Activated naive CD8-positive, alpha-beta T cell treated with anti-CD3 and anti-CD28 coated beads, Interleukin-2, amount 10 ng/mL, durations not matched to agents 7 days and 5 days (primary cell): ENCODE measurements around the gene PRPF8. TPM values are rescaled to one million over a fixed set of nuclear protein-coding genes. Genes with fewer than 3 reads are reported as not detected.
"Not testable (repeated sequence)": the region's sequence is repeated elsewhere in the genome, so short reads cannot be mapped to it uniquely, and the experiment has no call there.

Source experiments
- ATAC-seq: fragments of 150-1000 bp; cut with Tn5 transposase; one replicate; pipeline ENCODE4 v1.10.0; 2021; ENCODE audit warnings: low read depth, moderate library complexity
- POLR2A ChIA-PET: fragments of 350-600 bp; sonication (Branson Sonifier 250); formaldehyde crosslinking; loops from one replicate; lab custom pipeline; 2021; ENCODE audit warnings: antibody characterized with exemption; lab: Charles Lee
- DNase-seq: peaks from one replicate; pipeline ENCODE4 v3.0.0; 2021
- H3K27ac Mint-ChIP-seq: one replicate; pipeline ENCODE4 v1.8.0; 2022; ENCODE audit warnings: mild to moderate bottlenecking, mixed read lengths
- H3K27me3 Mint-ChIP-seq: one replicate; pipeline ENCODE4 v1.8.0; 2022; ENCODE audit warnings: mild to moderate bottlenecking, moderate library complexity, mixed read lengths
- H3K36me3 Mint-ChIP-seq: one replicate; pipeline ENCODE4 v1.8.0; 2021; ENCODE audit warnings: mild to moderate bottlenecking, mixed read lengths
- H3K4me1 Mint-ChIP-seq: one replicate; pipeline ENCODE4 v1.8.0; 2021; ENCODE audit warnings: mixed read lengths
- H3K4me3 Mint-ChIP-seq: one replicate; pipeline ENCODE4 v1.8.0; 2022; ENCODE audit warnings: mild to moderate bottlenecking, moderate library complexity, mixed read lengths
- H3K9me3 Mint-ChIP-seq: one replicate; pipeline ENCODE4 v1.8.0; 2021; ENCODE audit warnings: mixed read lengths
- total RNA-seq, 2 experiments: library from RNA; stranded (reverse); gene quantifications; one replicate each; pipeline ENCODE4 v1.2.3, GENCODE V29; 2021

PRPF8 gene
- total RNA-seq, 2 experiments from 2014 or later: 346 to 350 TPM

DNA sequence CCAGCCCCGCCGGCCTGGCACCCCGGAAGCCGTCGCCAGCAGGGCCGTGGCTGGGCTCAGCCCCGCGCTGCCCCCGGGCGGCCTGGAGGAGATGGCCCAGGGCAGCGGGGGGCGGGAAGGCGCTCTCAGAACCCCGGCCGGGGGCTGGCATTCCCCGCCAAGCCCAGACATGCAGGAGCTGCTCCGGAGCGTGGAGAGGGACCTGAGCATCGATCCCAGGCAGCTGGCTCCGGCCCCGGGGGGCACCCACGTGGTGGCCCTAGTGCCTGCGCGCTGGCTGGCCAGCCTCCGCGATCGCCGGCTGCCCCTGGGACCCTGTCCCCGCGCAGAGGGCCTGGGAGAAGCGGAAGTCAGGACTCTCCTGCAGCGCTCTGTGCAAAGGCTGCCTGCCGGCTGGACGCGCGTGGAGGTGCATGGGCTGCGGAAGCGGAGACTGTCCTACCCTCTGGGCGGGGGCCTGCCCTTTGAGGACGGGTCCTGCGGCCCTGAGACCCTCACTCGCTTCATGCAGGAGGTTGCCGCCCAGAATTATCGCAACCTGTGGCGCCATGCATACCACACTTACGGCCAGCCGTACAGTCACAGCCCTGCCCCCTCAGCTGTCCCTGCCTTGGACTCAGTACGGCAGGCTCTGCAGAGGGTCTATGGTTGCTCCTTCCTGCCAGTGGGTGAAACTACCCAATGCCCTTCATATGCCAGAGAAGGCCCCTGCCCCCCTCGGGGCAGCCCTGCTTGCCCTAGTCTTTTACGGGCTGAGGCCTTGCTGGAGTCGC, 40.4 kb upstream of the PRPF8 start:
- H3K36me3 Mint-ChIP-seq: peaks cover 11% of the 10 kb centered on the region
- H3K4me1 Mint-ChIP-seq: peaks cover 30% of the 10 kb centered on the region
- H3K27ac Mint-ChIP-seq: peak overlapping the region; percentile 58
- ATAC-seq: peak; percentile 62
- DNase-seq: no peak
- POLR2A ChIA-PET: interaction anchor here (1.0 to 1.5 kb wide), 6 partner anchors 9 to 145 kb away, joined by 3 to 9 read pairs (median 4); no protein-coding TSS in a partner anchor
- no peaks in the 10 kb centered on the region for H3K9me3 Mint-ChIP-seq
- H3K4me3 Mint-ChIP-seq: peak overlapping the region; percentile 77
- H3K27me3 Mint-ChIP-seq: no peaks in the 10 kb centered on the region

GRCh38 chr17:1724351-1724868, 39.7 kb upstream of the PRPF8 start, which contains the start of gene WDR81:
WDR81 (plus strand) TSS chr17:1724704; CDS start chr17:1724960, 256 bp downstream.
- no peaks in the 10 kb centered on the region for H3K9me3 Mint-ChIP-seq
- peaks cover 1% of the 10 kb centered on the region for H3K27me3 Mint-ChIP-seq
- POLR2A ChIA-PET: interaction anchor here (1.0 to 1.5 kb wide), 6 partner anchors 8 to 146 kb away, joined by 3 to 9 read pairs (median 4); no protein-coding TSS in a partner anchor
- peaks cover 8% of the 10 kb centered on the region for H3K36me3 Mint-ChIP-seq
- peaks cover 29% of the 10 kb centered on the region for H3K4me1 Mint-ChIP-seq
- peak; percentile 92 for DNase-seq
- peak within 1 kb of the TSS; percentile 77 for H3K4me3 Mint-ChIP-seq
- H3K27ac Mint-ChIP-seq: peak within 1 kb of the TSS; percentile 82
- peak; percentile 80 for ATAC-seq

DNA sequence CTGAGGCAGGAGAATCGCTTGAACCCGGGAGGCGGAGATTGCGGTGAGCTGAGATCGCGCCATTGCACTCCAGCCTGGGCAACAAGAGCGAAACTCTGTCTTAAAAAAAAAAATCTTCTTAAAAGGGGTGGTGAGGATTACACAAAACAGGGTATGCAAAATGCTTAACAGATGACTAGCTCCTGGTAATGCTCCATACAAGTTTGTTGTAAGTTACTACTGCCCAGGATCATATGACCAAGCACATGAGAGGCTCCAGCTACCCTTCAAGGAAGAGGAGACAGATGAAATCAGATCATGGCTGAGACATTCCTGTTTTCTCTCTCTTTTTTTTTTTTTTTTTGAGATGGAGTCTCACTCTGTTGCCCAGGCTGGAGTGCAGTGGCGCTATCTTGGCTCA, 37.4 kb upstream of the PRPF8 start:
- not testable (repeated sequence) for H3K4me3 Mint-ChIP-seq, H3K36me3 Mint-ChIP-seq, DNase-seq, H3K27me3 Mint-ChIP-seq, ATAC-seq, H3K9me3 Mint-ChIP-seq
- Mint-ChIP-seq H3K4me1 (peaks cover 30% of the 10 kb centered on the region), H3K27ac (peak overlapping the region; percentile 91)
- POLR2A ChIA-PET: interaction anchor here (0.7 to 2.8 kb wide), 5 partner anchors 42 to 707 kb away, joined by 3 to 16 read pairs (median 5); partner anchors contain the start of genes RPA1 and SMYD4

DNA sequence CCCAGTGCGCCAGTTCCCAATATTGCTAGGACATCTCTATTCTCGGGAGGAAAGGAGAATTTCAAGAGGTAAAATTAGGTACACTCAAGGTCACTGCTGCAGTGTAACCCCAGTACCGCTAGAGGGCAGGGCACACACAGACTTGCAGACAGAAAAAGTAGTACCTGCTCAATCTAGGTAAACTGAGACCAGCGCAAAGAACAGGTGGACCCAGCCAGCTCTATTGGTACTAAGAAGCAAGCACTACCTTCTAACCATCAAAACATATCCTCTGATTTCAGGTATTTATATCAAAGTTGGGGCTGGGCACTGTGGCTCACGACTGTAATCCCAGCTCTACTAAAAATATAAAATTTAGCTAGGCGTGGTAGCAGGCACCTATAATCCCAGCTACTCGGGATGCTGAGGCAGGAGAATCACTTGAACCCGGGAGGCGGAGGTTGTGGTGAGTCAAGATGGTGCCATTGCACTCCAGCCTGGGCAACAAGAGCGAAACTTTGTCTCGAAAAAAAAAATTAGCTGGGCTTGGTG, 36.3 kb upstream of the PRPF8 start:
- POLR2A ChIA-PET: interaction anchor here (0.9 to 2.8 kb wide), 4 partner anchors 18 to 109 kb away, joined by 3 to 16 read pairs (median 8); partner anchors contain the start of genes RPA1 and SMYD4
- Mint-ChIP-seq H3K27ac (no peak overlapping the region), H3K27me3 (peaks cover 1% of the 10 kb centered on the region), H3K9me3 (no peaks in the 10 kb centered on the region), H3K36me3 (peaks cover 2% of the 10 kb centered on the region), H3K4me3 (no peak overlapping the region), H3K4me1 (peaks cover 31% of the 10 kb centered on the region)
- DNase-seq (peak; percentile 73), ATAC-seq (no peak)

- Mint-ChIP-seq H3K4me1 (peaks cover 29% of the 10 kb centered on the region), H3K27ac (peak overlapping the region; percentile 90), H3K36me3 (no peaks in the 10 kb centered on the region), H3K27me3 (peaks cover 9% of the 10 kb centered on the region), H3K4me3 (peak overlapping the region; percentile 94), H3K9me3 (no peaks in the 10 kb centered on the region)
- no peak for ATAC-seq
- POLR2A ChIA-PET: interaction anchor here (1.5 to 3.1 kb wide), 2 partner anchors 52 to 112 kb away, joined by 5 to 20 read pairs; partner anchors contain the start of genes RPA1 and SMYD4
- DNase-seq: peak; percentile 37
Measured at GRCh38 chr17:1718362-1719165, 33.9 kb upstream of the PRPF8 start.

GRCh38 chr17:1716912-1717695, 32.4 kb upstream of the PRPF8 start:
- H3K27me3 Mint-ChIP-seq: peaks cover 9% of the 10 kb centered on the region
- DNase-seq (peak; percentile 76), ATAC-seq (peak; percentile 60)
- H3K9me3 Mint-ChIP-seq: no peaks in the 10 kb centered on the region
- POLR2A ChIA-PET: interaction anchor here (0.5 to 3.1 kb wide), 30 partner anchors 8 to 676 kb away, joined by 3 to 25 read pairs (median 3); partner anchors contain the start of genes DPH1, HIC1, PITPNA and PRPF8
- H3K4me3 Mint-ChIP-seq: peak overlapping the region; percentile 94
- H3K27ac Mint-ChIP-seq: peak overlapping the region; percentile 90
- peaks cover 1% of the 10 kb centered on the region for H3K36me3 Mint-ChIP-seq
- peaks cover 21% of the 10 kb centered on the region for H3K4me1 Mint-ChIP-seq

DNA sequence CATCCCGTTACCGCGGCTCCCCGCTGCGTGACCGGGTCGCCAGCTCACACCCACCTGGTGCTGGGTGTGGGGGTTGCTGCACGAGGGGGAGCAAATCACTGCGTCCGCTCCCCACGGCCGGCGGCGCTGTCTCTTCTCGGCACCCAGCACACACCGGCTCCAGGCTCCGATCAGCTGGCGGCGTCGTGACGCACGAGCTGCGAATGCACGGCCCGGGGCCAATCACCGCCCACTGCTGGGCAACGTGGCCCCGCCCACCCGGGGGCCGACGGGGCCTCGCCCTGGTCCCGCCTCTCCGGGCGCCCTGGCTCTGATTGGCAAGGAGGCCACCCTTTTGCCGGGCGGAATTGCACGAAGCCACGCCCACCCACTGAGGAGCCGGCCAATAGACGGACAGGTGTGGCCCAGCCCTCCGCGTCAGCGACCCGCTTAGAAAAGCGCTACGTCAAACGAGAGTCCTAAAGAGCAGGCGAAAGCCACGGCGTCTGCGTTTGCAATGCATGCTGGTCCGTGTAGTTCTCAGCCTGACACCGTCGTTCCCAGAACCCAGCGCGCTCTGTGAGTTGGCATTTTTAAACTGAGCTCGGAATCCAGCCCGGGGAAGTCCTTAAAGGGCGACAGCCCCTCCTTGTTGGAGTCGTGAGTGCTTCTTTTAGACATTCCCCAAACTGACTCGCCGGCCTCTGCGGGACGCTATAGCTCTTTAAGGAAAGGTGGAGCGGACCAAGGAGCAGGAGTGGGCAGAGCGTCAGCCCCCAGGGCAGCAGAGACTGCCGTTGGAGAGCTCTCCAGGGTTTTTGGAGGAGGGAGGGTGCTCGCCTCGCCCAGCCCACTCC, 31.6 kb upstream of the PRPF8 start:
- ATAC-seq: peak; percentile 85
- H3K27ac Mint-ChIP-seq: peak overlapping the region; percentile 90
- peaks cover 23% of the 10 kb centered on the region for H3K4me1 Mint-ChIP-seq
- DNase-seq: peak; percentile 100
- H3K27me3 Mint-ChIP-seq: peaks cover 9% of the 10 kb centered on the region
- no peaks in the 10 kb centered on the region for H3K9me3 Mint-ChIP-seq
- peak overlapping the region; percentile 94 for H3K4me3 Mint-ChIP-seq
- H3K36me3 Mint-ChIP-seq: peaks cover 3% of the 10 kb centered on the region
- POLR2A ChIA-PET: interaction anchor here (0.5 to 3.1 kb wide), 26 partner anchors 9 to 677 kb away, joined by 3 to 25 read pairs (median 3); partner anchors contain the start of genes HIC1, PITPNA, PRPF8 and RPA1

DNA sequence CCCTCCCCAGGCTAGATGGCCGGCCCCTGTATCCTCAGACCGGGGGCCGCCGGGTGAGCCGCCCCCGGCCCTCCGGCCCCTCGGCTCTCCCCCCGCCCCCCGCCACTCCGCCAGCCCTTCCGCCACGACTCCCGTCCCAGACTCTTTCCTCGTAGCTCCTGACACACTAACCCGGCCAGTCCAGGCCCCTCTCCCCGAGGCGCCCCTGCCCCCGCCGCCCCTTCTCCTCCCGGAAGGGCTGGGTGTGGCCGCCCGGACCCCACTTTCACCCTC, 31.1 kb upstream of the PRPF8 start:
- no peak for ATAC-seq
- H3K4me3 Mint-ChIP-seq: peak overlapping the region; percentile 94

GRCh38 chr17:1714980-1715802, 30.5 kb upstream of the PRPF8 start:
- Mint-ChIP-seq H3K27ac (peak overlapping the region; percentile 60), H3K36me3 (peaks cover 3% of the 10 kb centered on the region), H3K4me3 (peak overlapping the region; percentile 63), H3K4me1 (peaks cover 23% of the 10 kb centered on the region), H3K9me3 (no peaks in the 10 kb centered on the region), H3K27me3 (peaks cover 15% of the 10 kb centered on the region)
- DNase-seq (peak; percentile 50), ATAC-seq (no peak)
- POLR2A ChIA-PET: interaction anchor here (1.1 to 3.1 kb wide), 6 partner anchors 31 to 374 kb away, joined by 3 to 25 read pairs (median 16); partner anchors contain the start of genes PRPF8, RPA1 and SMYD4

More for the DNA sequence above, 31.1 kb upstream of the PRPF8 start:
- Mint-ChIP-seq H3K4me1 (peaks cover 22% of the 10 kb centered on the region), H3K27me3 (peaks cover 14% of the 10 kb centered on the region), H3K9me3 (no peaks in the 10 kb centered on the region), H3K36me3 (peaks cover 3% of the 10 kb centered on the region), H3K27ac (peak overlapping the region; percentile 83)
- DNase-seq: peak; percentile 30
- POLR2A ChIA-PET: interaction anchor here (1.1 to 3.1 kb wide), 7 partner anchors 9 to 374 kb away, joined by 3 to 25 read pairs (median 11); partner anchors contain the start of genes PRPF8, RPA1, SMYD4 and WDR81

DNA sequence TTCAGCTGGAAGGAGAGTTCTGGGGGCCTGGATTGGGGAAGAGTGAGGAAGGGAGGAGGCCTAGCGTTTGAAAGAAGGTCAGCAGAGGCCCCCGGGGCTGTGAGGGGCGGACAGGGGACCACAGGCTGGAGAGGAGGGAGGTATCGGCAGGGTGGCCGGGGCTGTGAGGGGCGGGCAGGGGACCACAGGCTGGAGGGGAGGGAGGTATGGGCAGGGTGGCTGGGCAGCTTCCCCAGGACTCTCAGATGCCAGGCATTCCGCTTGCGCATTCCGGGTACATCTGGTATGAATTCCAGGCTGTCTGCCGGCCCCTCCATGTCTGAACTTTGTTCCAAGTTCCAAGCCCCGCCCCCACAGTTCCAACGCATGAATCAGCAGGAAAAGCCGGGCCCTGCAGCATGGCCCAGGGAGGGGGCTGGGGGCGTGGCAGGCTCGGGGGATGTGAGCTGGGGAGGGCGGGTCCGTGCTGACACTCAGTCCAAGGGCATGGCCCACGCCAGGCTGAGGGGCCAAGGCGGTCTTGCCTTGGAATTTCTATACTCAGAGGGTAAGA, 29.8 kb upstream of the PRPF8 start:
- DNase-seq (peak; percentile 39), ATAC-seq (no peak)
- no peaks in the 10 kb centered on the region for H3K9me3 Mint-ChIP-seq
- peaks cover 23% of the 10 kb centered on the region for H3K4me1 Mint-ChIP-seq
- peak overlapping the region; percentile 73 for H3K4me3 Mint-ChIP-seq
- H3K36me3 Mint-ChIP-seq: peaks cover 3% of the 10 kb centered on the region
- H3K27ac Mint-ChIP-seq: no peak overlapping the region
- POLR2A ChIA-PET: interaction anchor here (0.8 kb wide), 1 partner anchor 10 kb away, joined by 3 read pairs; the partner anchor contains the start of gene WDR81
- H3K27me3 Mint-ChIP-seq: peaks cover 14% of the 10 kb centered on the region
